HCT116 (cell line): ENCODE data around the gene TESPA1.

ENCODE experiments used
- CTCF ChIP-seq, 3 experiments: fragments of 200-600 bp in 1 of 3; sonication (generic) in 1 of 3; IDR thresholded peaks in 2 of 3; conservative IDR thresholded peaks in 1 of 3; 2 replicates each; pipeline ENCODE4 v1.5.1; 2012 to 2017; ENCODE audit warnings: low read depth in 2 of 3, low read length in 2 of 3, antibody characterized with exemption in 1 of 3, borderline replicate concordance in 1 of 3, control low read depth in 1 of 3, mild to moderate bottlenecking in 1 of 3, mixed read lengths in 1 of 3, mixed run types in 1 of 3, moderate library complexity in 1 of 3; ENCODE audit not compliant: insufficient read depth in 1 of 3
- ELF1 ChIP-seq: IDR thresholded peaks from 2 replicates; pipeline ENCODE4 v1.6.1; 2012; ENCODE audit warnings: low read depth, borderline replicate concordance
- EZH2 ChIP-seq: fragments of 200-600 bp; sonication (generic); IDR thresholded peaks from 2 replicates; pipeline ENCODE4 v1.6.1; 2017; ENCODE audit warnings: antibody characterized with exemption, mixed run types
- JUND ChIP-seq: IDR thresholded peaks from 2 replicates; pipeline ENCODE4 v1.6.1; 2012
- POLR2A ChIP-seq: IDR thresholded peaks from 2 replicates; pipeline ENCODE4 v1.7.0; 2011; ENCODE audit warnings: borderline replicate concordance; ENCODE audit not compliant: insufficient read depth, insufficient read length; ENCODE audit errors: extremely low read depth
- POLR2AphosphoS5 ChIP-seq: IDR thresholded peaks from 2 replicates; pipeline ENCODE4 v1.6.1; 2011; ENCODE audit warnings: mild to moderate bottlenecking, low read depth, low read length, moderate library complexity
- REST ChIP-seq: IDR thresholded peaks from 2 replicates; pipeline ENCODE4 v1.6.1; 2012; ENCODE audit warnings: low read depth
- SP1 ChIP-seq: IDR thresholded peaks from 2 replicates; pipeline ENCODE4 v1.6.1; 2012; ENCODE audit warnings: low read depth
- YY1 ChIP-seq: IDR thresholded peaks from 2 replicates; pipeline ENCODE4 v1.6.1; 2011; ENCODE audit warnings: low read length, low read depth, moderate library complexity, mild to moderate bottlenecking; ENCODE audit not compliant: insufficient replicate concordance; ENCODE audit errors: extremely low read depth
- ZNF274 ChIP-seq: fragments of 200-500 bp; sonication (Bioruptor generic); IDR thresholded peaks from 2 replicates; pipeline ENCODE4 v1.6.1; 2014; ENCODE audit warnings: mild to moderate bottlenecking, low read depth, low read length, inconsistent platforms

GRCh38 chr12:54933376-54933775 is 51.2 kb downstream of the TESPA1 start:
- TF ChIP-seq CTCF (IDR thresholded peaks at IDR 0.05 in 2 of 3, conservative IDR thresholded peaks at IDR 0.05 in 1 of 3; ENCODE audit: borderline replicate concordance in 1 of 3, insufficient read depth in 1 of 3, low read depth in 2 of 3, low read length in 2 of 3) (no peak), EZH2 (no peak), ZNF274 (no peak), ELF1 (no peak), POLR2A (no peak), REST (no peak), SP1 (peak; percentile 65), JUND (peak; percentile 35; the same call in 1 of the 2 replicates), POLR2AphosphoS5 (no peak), YY1 (no peak)
